Measurements from ENCODE around the gene MBTPS1.
"Not testable (repeated sequence)": the region's sequence is repeated elsewhere in the genome, so short reads cannot be mapped to it uniquely, and the experiment has no call there.

The MBTPS1 gene

GRCh38 chr16:84121007-84121406 lies 4.3 kb upstream of the MBTPS1 start:
- no peak for TF ChIP-seq CTCF (IDR thresholded peaks at IDR 0.05)
- no peak for DNase-seq (ENCODE audit: low spot score)
- H3K27ac ChIP-seq, result no peak overlapping the region
- H3K4me3 ChIP-seq, result no peak overlapping the region

GRCh38 chr16:84120023-84120422 lies 3.3 kb upstream of the MBTPS1 start:
- no peak for DNase-seq (ENCODE audit: low spot score)
- no peak for TF ChIP-seq CTCF (IDR thresholded peaks at IDR 0.05)
- Histone ChIP-seq H3K4me3 (no peak overlapping the region), H3K27ac (no peak overlapping the region)

- TF ChIP-seq CTCF (IDR thresholded peaks at IDR 0.05), result no peak
- DNase-seq (ENCODE audit: low spot score), result no peak
- H3K4me3 ChIP-seq, result no peak overlapping the region
- H3K27ac ChIP-seq, result no peak overlapping the region
Measured at GRCh38 chr16:84119368-84119767, 2.6 kb upstream of the MBTPS1 start.

- H3K27ac ChIP-seq, result not testable (repeated sequence)
Measured at GRCh38 chr16:84118315-84118714, 1.6 kb upstream of the MBTPS1 start.

GRCh38 chr16:84117494-84117843 lies 727 bp upstream of the MBTPS1 start:
- peak overlapping the region; percentile 81 to 94 for H3K27ac ChIP-seq
- DNase-seq (ENCODE audit: low spot score), result no peak
- H3K4me3 ChIP-seq, result peak overlapping the region; percentile 89
- TF ChIP-seq CTCF (IDR thresholded peaks at IDR 0.05), result no peak

More at GRCh38 chr16:84118315-84118714, 1.6 kb upstream of the MBTPS1 start:
- DNase-seq (ENCODE audit: low spot score); H3K4me3 ChIP-seq: not testable (repeated sequence)

GRCh38 chr16:84115919-84116719 lies 623 bp downstream of the MBTPS1 start:
- TF ChIP-seq CTCF (IDR thresholded peaks at IDR 0.05), result no peak
- H3K27ac ChIP-seq, result peak overlapping the region; percentile 81 to 94
- no peak for DNase-seq (ENCODE audit: low spot score)
- H3K4me3 ChIP-seq, result peak overlapping the region; percentile 89

- H3K4me3 ChIP-seq, H3K27ac ChIP-seq: not testable (repeated sequence)
Measured at GRCh38 chr16:84111949-84112348, 4.8 kb downstream of the MBTPS1 start.

GRCh38 chr16:84111525-84111924 lies 5.2 kb downstream of the MBTPS1 start:
- no peak for DNase-seq (ENCODE audit: low spot score)
- Histone ChIP-seq H3K4me3 (no peak overlapping the region), H3K27ac (no peak overlapping the region)
- TF ChIP-seq CTCF (IDR thresholded peaks at IDR 0.05), result no peak

More at GRCh38 chr16:84111949-84112348, 4.8 kb downstream of the MBTPS1 start:
- DNase-seq (ENCODE audit: low spot score), result not testable (repeated sequence)
